ENCODE measurements around the gene TUFT1.

TUFT1 gene

DNA sequence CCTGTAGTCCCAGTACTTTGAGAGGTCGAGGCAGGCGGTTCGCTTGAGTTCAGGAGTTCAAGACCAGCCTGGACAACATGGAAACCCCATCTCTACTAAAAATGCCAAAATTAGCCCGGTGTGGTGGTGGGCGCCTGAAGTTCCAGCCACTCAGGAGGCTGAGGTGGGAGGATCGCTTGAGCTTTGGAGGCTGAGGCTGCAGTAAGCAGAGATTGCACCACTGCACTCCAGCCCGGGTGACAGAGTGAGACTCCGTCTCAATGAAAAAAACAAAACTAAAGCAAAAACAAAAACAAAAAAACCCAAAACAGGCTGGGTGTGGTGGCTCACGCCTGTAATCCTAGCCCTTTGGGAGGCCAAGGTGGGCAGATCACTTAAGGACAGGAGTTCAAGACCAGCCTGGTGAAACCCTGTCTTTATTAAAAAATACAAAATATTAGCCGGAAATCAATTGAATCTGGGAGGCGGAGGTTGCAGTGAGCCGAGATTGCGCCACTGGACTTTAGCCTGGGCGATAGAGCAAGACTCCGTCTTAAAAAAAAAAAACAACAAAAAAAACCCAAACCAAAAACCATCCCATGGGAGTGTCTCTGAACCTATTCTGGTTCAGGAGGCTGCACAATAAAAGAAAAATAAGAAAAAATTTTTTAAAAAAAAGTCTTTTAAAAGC lies 30.6 kb upstream of the TUFT1 start:
- TF ChIP-seq, protein P1, sequence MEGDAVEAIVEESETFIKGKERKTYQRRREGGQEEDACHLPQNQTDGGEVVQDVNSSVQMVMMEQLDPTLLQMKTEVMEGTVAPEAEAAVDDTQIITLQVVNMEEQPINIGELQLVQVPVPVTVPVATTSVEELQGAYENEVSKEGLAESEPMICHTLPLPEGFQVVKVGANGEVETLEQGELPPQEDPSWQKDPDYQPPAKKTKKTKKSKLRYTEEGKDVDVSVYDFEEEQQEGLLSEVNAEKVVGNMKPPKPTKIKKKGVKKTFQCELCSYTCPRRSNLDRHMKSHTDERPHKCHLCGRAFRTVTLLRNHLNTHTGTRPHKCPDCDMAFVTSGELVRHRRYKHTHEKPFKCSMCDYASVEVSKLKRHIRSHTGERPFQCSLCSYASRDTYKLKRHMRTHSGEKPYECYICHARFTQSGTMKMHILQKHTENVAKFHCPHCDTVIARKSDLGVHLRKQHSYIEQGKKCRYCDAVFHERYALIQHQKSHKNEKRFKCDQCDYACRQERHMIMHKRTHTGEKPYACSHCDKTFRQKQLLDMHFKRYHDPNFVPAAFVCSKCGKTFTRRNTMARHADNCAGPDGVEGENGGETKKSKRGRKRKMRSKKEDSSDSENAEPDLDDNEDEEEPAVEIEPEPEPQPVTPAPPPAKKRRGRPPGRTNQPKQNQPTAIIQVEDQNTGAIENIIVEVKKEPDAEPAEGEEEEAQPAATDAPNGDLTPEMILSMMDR (IDR thresholded peaks at IDR 0.05; ENCODE audit: low read depth, low read length) = no peak
- DNase-seq (ENCODE audit: extremely low read depth, low read depth) = no peak

DNA sequence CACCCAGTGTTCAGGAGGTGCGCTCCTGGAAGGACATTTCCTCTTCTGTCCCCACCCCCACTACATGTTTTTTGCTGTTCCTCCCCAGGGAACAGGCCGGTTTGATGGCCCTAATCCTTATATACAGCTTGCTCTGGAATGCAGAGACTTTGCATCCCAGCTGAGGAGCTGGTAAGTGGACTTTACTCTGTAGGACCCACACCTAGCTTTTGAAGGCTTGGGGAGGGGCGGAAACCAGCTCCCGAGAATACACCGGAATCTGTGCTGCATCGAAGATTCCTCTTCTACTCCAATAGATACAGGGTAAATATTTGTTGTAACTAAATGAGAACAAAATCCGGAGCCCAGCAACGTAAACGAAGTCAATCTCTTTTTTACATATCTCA lies 30.1 kb upstream of the TUFT1 start:
- TF ChIP-seq, protein P1 (IDR thresholded peaks at IDR 0.05; ENCODE audit: low read depth, low read length) = no peak
- no peak for DNase-seq (ENCODE audit: extremely low read depth, low read depth)

DNA sequence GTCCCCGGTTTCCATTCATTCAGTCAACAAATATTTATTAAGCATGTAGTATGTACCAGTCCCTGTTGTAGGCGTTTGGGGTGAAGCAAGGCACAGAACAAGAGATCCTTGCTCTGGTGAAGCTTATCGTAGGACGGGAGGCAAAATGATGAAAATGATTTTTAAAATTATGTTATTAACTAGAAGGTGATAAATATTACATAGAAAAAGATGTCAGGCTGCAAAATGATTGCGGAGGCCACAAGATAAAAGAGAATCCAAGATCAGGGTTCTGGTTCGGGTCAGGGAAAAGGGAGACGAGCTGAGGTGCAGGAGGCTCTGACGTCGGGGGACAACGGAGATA lies 29.5 kb upstream of the TUFT1 start:
- no peak for DNase-seq (ENCODE audit: extremely low read depth, low read depth)
- TF ChIP-seq, protein P1 (IDR thresholded peaks at IDR 0.05; ENCODE audit: low read depth, low read length) = no peak

DNA sequence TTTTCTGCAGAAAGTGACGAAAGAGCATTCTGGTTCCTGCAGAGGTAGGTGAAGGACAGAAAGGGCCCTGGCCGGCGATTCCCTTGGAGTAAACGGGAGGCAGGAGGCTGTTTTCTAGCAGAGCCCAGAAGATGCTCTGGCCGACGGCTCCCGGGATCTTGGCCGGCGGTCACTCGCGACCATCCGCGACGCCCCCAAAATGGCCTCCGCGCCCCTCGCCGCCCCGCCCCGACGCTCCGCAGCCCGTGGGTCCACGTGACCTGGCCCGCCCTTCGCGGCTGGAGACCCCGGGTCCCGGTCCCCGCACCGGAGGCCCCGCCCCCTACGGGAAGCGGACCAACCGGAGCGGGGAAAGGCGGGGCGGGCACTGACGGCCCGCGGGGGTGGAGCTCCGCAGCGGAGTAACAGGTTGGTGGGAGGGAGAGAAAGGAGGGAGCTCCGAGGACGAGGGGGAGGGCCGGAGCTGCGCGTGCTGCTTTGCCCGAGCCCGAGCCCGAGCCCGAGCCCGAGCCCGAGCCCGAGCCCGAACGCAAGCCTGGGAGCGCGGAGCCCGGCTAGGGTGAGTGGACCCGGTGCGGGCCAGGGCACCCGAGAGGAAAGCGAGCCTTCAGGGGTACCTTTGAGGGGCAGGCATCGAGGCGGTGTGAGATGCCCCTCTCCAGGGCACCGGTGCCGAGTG lies 29.0 kb upstream of the TUFT1 start, which contains the start of gene CGN:
CGN (plus strand) TSS at position 431 of the 679 bp plus-strand sequence. CDS start 7,133 bp downstream, outside the sequence.
- DNase-seq (ENCODE audit: extremely low read depth, low read depth) = peak; percentile 14
- TF ChIP-seq, protein P1 (IDR thresholded peaks at IDR 0.05; ENCODE audit: low read depth, low read length) = no peak

DNA sequence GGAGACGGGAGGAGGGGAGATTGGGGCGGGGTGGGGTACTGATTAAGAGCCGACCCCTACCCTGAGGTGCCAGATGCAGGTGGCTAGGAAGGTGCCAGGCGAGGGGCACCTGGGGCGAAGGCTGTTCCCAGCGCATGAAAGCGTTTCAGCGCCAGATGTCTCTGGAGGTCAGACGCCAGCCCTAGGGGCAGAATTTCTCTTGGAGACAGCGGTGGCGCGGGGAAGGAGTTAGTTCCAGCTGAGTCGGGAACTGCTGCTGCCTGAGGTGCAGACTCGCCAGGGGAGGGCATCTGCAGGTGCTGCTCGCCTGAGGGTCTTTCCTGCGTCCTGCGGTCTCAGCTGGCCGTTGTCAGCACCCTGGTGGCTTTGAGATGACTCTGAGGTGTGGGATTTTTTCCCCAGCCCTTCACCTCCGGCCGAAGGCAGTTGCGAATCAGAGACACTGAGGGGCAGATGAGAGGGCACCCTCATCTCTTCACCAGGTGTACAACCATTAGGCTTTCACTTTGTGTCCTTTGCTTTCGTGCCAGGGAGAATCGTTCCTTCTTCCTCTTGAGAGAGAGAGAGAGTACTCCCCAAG lies 28.4 kb upstream of the TUFT1 start:
- DNase-seq (ENCODE audit: extremely low read depth, low read depth) = no peak
- TF ChIP-seq, protein P1 (IDR thresholded peaks at IDR 0.05; ENCODE audit: low read depth, low read length) = no peak; the same call in 1 of the 2 replicates

DNA sequence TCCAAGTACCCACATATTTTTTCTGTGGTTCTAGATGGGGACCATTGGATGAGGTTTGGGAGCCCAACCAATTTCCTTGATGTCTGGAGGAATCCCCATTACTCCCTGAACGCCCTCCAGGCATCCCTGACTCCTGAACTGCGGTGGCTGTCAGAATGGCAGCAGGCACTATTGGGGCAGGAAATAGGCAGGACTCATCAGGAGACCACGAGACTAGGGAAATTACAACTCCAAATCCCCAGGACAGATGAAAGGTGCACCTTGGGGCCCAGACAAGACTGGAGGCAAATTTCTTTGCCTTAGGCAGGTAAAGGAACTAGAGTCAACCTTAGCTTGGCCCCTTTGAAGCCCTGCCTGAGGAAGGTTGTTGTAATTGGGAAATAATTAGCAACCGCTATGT lies 27.8 kb upstream of the TUFT1 start:
- TF ChIP-seq, protein P1 (IDR thresholded peaks at IDR 0.05; ENCODE audit: low read depth, low read length) = no peak
- no peak for DNase-seq (ENCODE audit: extremely low read depth, low read depth)

All from AG09319 (cell line).